GM21786 (cell line): Measurements from ENCODE around the gene OR7A5.
"Not testable (repeated sequence)": the region's sequence is repeated elsewhere in the genome, so short reads cannot be mapped to it uniquely, and the experiment has no call there.

Experiments used
- ATAC-seq: cut with Tn5 transposase; IDR thresholded peaks from one replicate; pipeline ENCODE4 v1.9.1; 2021; ENCODE audit not compliant: unreplicated experiment

The OR7A5 gene

GRCh38 chr19:14835011-14835410 lies at the start of gene OR7A5, which contains the start of gene OR7C1:
OR7A5 (minus strand) TSS chr19:14835185; CDS start chr19:14828241, 6,944 bp downstream.
OR7C1 (minus strand) TSS chr19:14835185; CDS start chr19:14800136, 35,049 bp downstream.
- ATAC-seq: no peak

- no peak for ATAC-seq
Observed at GRCh38 chr19:14871619-14872230, 36.7 kb upstream of the OR7A5 start.

DNA sequence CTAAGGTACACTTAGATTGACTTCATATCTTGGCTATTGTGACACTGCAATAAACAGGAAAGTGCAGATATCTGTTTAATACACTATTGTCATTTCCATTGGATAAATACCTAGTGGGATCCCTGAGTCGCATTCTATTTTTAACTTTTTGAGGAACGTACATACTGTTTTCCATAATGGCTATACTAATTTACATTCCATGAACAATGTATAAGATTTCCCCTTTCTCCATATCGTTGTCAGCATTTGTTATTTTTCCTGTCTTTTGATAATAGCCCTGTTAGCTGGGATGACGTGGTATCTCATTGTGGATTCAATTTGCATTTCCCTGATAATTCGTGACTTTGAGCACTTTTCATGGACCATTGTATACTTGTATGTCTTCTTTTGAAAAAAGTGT lies 33.5 kb upstream of the OR7A5 start:
- no peak for ATAC-seq

DNA sequence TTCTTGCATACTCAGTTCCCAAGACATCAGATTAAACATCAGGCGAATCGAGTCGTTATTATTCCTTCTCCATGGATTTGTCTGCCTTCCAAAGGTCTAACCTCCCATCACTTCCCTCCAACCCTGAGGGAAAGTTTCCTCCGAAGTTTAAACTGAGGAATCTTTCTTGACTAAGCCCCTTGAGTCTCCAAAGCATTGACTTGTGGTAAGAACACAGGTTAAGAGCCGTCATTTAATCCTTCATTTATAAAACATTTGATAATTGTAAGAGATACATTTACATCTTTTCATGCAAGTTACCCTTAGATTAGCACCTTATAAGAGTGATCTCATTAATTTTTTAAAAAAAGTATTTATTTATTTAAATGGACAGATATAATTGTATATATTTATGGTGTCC lies 13.8 kb upstream of the OR7A5 start, which contains the start of gene OR7A10:
Gene OR7A10 (minus strand): TSS at position 101 of the 400 bp plus-strand sequence. CDS start 7,045 bp downstream, outside the sequence.
- no peak for ATAC-seq

GRCh38 chr19:14843578-14843977 lies 8.6 kb upstream of the OR7A5 start:
- no peak for ATAC-seq

DNA sequence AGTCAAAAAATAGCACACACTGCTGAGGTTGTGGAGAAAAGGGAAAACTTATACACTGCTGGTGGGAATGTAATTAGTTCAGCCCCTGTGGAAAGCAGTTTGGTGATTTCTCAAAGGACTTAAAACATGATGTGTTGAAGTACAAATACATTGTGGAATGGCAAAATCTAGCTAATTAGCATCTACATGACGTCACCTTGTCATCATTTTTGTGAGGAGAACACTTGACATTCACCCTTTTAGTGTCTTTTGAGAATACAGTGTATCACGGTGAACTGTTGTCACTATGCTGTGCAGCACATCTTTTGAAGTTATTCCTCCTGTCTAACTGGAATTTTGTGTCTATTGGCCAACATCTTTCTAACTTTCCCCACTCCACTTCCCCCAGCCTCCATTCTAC lies 8.2 kb upstream of the OR7A5 start:
- no peak for ATAC-seq

DNA sequence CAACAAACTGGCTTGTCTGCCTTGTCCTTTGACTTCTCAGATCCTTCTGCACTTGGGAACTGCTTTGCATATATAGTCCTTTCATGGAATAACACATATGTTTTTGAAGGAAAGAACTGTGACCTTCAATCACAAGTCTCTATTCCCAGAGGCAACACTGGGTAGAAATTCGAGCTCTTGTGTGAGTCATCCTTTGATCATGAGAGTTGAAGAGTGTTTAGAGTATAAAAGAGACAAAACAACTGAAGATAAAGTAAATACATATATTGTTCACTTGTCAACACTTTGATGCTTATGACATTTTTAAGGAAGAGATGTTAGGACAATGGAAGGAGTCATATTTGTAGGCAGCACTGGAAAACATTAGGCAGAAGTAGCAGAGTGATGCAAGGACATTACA lies 5.2 kb upstream of the OR7A5 start:
- ATAC-seq: no peak

GRCh38 chr19:14837391-14837790 lies 2.4 kb upstream of the OR7A5 start:
- no peak for ATAC-seq

DNA sequence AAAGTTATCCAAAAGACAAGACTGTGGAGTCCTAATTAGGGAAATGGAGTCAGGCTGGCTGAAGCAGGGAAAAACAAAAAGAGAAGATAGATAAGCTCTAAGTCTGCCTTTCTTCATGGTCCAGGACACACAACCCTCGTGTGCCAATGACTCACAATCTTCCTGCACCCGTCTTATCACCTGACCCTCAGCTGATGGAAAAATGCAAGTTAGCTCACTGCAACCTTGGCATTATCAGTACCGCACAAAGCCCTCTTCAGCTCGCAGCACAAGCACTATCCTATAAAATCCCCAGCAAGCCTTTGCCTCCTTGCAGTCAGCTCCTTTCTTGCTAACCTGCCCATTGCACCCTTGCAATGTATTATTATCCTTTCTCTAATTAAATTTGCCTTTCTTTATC lies 4.3 kb downstream of the OR7A5 start:
- ATAC-seq: no peak

DNA sequence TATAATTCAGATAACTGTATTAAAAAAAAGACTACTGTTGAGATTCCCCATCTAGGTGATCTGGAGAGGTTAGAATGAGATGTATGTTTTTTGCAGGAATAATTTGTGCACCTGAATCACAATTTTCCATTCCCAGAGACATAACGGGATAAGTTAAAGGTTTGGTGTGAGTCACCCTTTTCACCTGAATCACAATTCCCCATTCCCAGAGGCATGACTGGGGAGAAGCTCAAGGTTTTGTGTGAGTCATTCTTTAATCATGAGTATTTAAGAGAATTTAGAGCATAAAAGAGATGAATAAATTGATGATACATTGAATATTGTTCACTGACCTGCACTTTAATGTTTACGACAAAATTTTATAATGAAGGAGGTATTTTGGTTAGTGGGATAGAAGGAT lies 9.0 kb downstream of the OR7A5 start:
- no peak for ATAC-seq

GRCh38 chr19:14821937-14822336 lies 13.0 kb downstream of the OR7A5 start:
- no peak for ATAC-seq

GRCh38 chr19:14818588-14818987 lies 16.4 kb downstream of the OR7A5 start:
- ATAC-seq: no peak

GRCh38 chr19:14817052-14817451 lies 17.9 kb downstream of the OR7A5 start:
- no peak for ATAC-seq

- ATAC-seq: no peak
Observed at GRCh38 chr19:14814982-14815652, 19.9 kb downstream of the OR7A5 start.

GRCh38 chr19:14809272-14810057 lies 25.5 kb downstream of the OR7A5 start:
- no peak for ATAC-seq

DNA sequence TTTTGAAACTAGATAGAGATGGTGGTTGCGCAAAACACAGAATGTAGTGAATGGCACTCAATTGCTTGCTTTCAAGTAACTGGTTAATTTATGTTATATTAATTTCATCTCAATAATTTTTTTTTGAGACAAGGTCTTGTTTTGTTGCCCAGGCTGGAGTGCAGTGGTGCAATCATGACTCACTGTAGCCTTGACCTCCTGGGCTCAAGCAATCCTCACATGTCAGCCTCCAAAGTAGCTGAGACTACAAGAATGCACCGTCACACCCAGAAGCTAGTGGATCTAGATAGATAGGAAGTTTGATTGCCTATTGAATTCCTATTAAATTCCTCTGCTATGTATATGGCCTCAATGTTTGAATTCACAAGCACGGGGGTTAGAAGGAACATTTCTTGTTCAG lies 30.2 kb downstream of the OR7A5 start:
- no peak for ATAC-seq

GRCh38 chr19:14798760-14799159 lies 36.2 kb downstream of the OR7A5 start:
- ATAC-seq: no peak

DNA sequence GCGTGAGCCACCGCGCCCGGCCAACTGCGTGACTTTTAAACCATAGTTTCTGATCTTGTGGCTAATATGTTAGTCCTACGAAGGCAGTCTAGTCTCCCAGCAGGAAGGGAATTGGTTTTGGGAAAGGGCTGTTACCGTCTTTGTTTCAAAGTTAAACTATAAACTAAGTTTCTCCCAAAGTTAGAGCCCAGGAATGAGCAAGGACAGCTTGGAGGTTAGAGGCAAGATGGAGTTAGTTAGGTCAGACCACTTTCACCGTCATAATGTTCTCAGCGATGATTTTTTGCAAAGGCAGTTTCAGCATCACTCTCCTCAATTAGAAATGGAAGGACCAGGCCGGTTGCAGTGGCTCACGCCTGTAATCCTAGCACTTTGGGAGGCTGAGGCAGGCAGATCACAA lies 39.0 kb downstream of the OR7A5 start:
- no peak for ATAC-seq

GRCh38 chr19:14795078-14795721 lies 39.8 kb downstream of the OR7A5 start:
- no peak for ATAC-seq

DNA sequence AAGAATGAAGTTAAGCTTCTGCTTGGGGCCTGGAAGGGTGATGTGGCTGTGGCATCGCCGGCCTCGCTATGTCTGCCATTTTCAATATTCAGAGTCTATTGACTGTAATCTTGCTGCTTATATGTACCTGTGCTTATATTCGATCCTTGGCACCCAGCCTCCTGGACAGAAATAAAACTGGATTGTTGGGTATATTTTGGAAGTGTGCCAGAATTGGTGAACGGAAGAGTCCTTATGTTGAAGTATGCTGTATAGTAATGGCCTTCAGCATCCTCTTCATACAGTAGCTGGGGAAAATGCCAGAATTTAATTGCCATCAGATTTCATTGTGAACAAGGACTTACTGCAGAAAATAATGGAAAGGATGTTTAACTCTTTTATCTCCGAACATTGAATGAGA lies 42.7 kb downstream of the OR7A5 start:
- ATAC-seq: not testable (repeated sequence)

- no peak for ATAC-seq
Observed at GRCh38 chr19:14786421-14786851, 48.5 kb downstream of the OR7A5 start.
